Measurements from ENCODE around the gene ILF3. TPM values are rescaled to one million over a fixed set of nuclear protein-coding genes. Genes with fewer than 3 reads are reported as not detected.

The ILF3 gene
- total and polyA plus RNA-seq, 10 of the 15 experiments (the other 5 are each of a cell fraction or from before 2014, with no cell fraction given): 28.1 to 383 (median 176) TPM

DNA sequence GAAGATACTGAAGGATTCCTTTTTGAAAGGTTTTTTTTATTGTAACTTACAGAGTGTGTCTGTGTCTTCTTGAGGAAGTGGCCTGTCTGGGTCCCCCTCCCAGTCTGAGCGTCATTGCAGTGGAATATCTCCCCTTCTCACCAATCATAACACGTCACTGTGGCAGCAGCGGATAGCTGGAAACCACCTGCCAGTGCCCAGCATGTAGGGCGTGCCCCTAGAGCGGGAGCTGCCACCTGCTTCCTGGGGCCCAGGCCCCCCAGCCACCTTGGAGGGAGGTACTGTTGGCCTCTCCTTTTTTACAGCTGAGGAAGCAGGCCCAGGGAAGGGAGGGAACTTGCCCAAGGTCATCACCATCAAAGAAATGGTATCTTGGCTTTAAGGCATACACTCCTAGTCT is 59.2 kb downstream of the ILF3 start:
- Histone ChIP-seq H3K36me3 (ENCODE audit: control insufficient read depth in 2 of 2, insufficient read depth in 2 of 2, low read length in 1 of 2) (peaks cover 0 to 2% of the 10 kb centered on the region in 2 experiments; a peak in 1 of 4 replicates), H2AFZ (ENCODE audit: control insufficient read depth, low read depth, low read length) (no peak overlapping the region), H4K20me1 (ENCODE audit: control insufficient read depth, insufficient read depth) (no peaks in the 10 kb centered on the region), H3K27ac (ENCODE audit: control insufficient read depth, insufficient read depth) (no peak overlapping the region), H3K4me1 (ENCODE audit: control insufficient read depth, insufficient read depth, low read length) (no peaks in the 10 kb centered on the region), H3K4me3 (no peak overlapping the region), H3K9ac (ENCODE audit: control insufficient read depth, insufficient read depth, low read length) (no peak overlapping the region), H3K27me3 (replicated peaks in 1 of 2; ENCODE audit: control insufficient read depth in 2 of 2, insufficient read depth in 2 of 2, low read length in 1 of 2) (no peaks in the 10 kb centered on the region), H3K4me2 (ENCODE audit: control insufficient read depth, insufficient read depth) (no peak overlapping the region), H3K9me3 (replicated peaks; ENCODE audit: control insufficient read depth, insufficient read depth, low read length) (no peaks in the 10 kb centered on the region), H3K79me2 (ENCODE audit: control insufficient read depth, insufficient read depth, low read length) (peaks cover 4% of the 10 kb centered on the region)
- POLR2A ChIA-PET: no interaction called here
- SMC1A ChIA-PET (ENCODE audit: uncharacterized antibody, unreplicated experiment): no interaction called here
- ATAC-seq (no peak), FAIRE-seq (no peak), DNase-seq (ENCODE audit: low read depth, low spot score) (no peak)
- WGBS (ENCODE audit: insufficient coverage, insufficient replicate concordance, low lambda C conversion rate, missing lambda C conversion rate): 45% methylated on average over 5 of the region's 5 CpGs
- CTCF ChIA-PET: interaction anchor here (1.0 kb wide), 1 partner anchor 116 kb away, joined by 3 read pairs; no protein-coding TSS in a partner anchor
- in situ Hi-C loops (cut with MboI): no loop called here
- RAD21 ChIA-PET (ENCODE audit: unreplicated experiment): no interaction called here
- no TSS peak for BruUV-seq (replicated peaks)
- TF ChIP-seq TCF7 (IDR thresholded peaks at IDR 0.05; ENCODE audit: borderline replicate concordance) (no peak), HDAC6 (IDR thresholded peaks at IDR 0.05; ENCODE audit: unreplicated experiment) (no peak), POLR2A (IDR thresholded peaks at IDR 0.05; ENCODE audit: low read depth, low read length) (no peak), DPF2 (IDR thresholded peaks at IDR 0.05) (no peak)
- TF ChIP-seq, protein P1, sequence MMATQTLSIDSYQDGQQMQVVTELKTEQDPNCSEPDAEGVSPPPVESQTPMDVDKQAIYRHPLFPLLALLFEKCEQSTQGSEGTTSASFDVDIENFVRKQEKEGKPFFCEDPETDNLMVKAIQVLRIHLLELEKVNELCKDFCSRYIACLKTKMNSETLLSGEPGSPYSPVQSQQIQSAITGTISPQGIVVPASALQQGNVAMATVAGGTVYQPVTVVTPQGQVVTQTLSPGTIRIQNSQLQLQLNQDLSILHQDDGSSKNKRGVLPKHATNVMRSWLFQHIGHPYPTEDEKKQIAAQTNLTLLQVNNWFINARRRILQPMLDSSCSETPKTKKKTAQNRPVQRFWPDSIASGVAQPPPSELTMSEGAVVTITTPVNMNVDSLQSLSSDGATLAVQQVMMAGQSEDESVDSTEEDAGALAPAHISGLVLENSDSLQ (IDR thresholded peaks at IDR 0.05): no peak
- TF ChIP-seq, protein P2, sequence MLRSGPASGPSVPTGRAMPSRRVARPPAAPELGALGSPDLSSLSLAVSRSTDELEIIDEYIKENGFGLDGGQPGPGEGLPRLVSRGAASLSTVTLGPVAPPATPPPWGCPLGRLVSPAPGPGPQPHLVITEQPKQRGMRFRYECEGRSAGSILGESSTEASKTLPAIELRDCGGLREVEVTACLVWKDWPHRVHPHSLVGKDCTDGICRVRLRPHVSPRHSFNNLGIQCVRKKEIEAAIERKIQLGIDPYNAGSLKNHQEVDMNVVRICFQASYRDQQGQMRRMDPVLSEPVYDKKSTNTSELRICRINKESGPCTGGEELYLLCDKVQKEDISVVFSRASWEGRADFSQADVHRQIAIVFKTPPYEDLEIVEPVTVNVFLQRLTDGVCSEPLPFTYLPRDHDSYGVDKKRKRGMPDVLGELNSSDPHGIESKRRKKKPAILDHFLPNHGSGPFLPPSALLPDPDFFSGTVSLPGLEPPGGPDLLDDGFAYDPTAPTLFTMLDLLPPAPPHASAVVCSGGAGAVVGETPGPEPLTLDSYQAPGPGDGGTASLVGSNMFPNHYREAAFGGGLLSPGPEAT (IDR thresholded peaks at IDR 0.05; ENCODE audit: low read depth): no peak
- intact Hi-C loops (cut with micrococcal nuclease; ENCODE audit: unreplicated experiment): loop anchor here (10.0 kb wide), 1 partner anchor 381 kb away; no protein-coding TSS in a partner anchor
